Stimulated activated CD8-positive, alpha-beta memory T cell treated with anti-CD3 and anti-CD28 coated beads, Interleukin-15, amount 100 ng/mL, for 4 hours (primary cell): ENCODE data around the gene ADGRB2.

Experiments
- DNase-seq, 2 donors: peaks; one replicate each; pipeline ENCODE4 v3.0.0-alpha.2; 2020; ENCODE audit warnings: low read depth in 2 of 2

ADGRB2 gene

DNA sequence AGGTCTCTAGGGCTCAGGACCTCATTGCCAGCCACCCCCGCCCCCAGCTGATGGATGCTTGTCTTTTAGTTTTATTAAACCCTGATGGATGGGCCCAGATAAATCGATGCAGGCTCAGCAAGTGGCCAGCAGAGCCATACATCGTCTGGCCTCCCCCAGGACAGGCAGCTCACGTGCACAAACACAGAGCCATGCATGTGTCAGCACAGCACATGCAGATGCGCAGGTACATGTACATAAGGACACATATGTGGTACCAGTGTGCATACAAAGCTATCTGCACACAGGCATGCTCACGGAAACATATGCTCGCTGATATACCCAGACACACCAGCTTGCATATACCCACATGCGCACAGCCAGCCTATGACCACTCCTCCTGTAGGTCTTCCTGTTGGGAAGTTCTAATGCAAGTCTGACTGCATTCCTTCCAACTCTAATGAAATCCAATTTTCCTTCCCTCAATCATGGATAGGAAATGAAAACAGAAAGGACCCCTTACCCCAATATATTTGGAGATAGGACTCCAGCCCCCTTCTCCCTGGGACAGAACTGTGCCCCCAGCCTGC is 61.2 kb downstream of the ADGRB2 start:
- no peak for DNase-seq

DNA sequence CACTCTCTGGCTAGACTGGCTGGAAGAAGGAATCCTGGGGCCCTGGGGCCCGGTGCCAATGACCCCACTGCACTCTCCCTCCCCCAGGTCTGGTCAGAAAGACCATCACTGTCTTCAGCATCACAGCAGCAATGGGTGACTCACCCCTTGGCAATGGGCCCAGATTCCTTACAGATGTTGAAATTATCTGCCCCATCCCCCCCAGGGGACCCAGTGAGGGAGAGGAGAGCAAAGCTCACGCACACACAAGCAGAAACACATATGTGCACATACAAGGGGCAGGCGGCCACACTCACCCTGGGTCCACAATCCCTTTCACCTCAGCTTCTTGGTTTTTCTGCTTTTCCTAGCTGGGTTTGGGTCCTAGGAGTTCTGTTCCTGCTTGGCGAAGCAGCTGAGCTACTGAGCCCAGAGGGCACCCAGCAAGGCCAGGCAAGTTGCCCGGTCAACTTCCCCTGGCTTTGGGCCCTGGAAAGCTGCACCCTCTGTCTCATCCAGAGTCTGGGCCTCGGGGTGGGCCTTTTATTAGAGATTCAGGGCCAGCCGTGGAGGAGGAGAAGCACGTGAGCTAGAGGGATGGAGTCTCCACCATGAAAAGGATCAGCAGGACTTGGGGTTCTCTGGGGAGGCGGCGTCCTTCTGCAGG is 62.9 kb downstream of the ADGRB2 start:
- no peak for DNase-seq

DNA sequence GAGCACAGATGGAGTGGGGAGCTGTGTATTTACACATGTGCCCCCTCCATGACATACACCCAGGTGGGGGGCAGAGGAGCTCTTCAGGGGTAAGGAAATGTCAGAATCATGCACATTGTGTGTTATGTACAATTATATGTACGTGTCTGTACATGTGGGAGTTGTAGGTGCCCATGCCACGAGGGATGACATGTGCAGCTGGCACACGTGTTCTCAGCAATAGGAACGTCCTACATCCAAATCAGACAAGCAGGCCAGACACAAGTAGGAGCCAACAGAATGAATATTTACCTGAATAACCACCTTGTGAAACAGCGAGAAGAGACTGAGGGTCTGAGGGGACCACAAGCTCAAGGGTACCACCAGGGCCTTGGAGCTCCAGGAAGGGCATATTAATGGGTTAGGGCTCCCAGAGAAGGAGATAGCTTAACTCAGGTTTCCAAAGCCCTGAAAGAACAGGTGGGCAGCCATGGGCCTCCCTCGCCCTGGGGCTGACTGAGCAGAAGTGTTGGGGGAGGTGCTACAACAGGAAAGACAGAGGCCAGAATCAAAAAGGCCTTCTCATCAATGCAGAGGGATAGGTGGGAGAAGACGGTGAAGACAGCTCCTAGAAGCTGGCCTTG is 63.6 kb downstream of the ADGRB2 start:
- DNase-seq = no peak

DNA sequence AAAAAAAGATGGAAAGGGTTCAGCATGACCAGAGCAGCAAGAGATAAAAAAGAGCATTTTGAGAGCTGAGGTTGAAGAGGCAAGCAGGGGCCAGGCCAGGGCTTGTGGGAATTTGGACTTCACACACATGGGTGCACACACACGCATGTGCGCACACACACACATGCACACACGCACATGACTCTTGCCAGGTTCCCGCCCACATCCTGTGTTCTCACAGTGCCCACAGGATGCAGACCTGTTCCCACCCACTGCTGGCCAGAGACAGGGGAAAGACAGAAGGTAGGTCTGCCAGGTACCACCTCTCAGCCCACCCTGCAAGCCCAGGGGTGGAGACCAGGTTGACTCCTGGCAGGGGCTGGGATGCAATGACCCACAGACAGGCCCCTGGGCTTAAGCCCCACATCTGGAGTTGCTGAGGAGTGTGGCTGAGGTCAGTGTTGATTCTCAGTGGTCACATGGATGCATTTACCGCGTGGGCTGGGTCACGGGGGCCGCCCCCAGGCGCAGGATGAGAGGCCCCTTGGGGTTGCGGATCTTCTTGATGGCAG is 64.7 kb downstream of the ADGRB2 start:
- DNase-seq = no peak

DNA sequence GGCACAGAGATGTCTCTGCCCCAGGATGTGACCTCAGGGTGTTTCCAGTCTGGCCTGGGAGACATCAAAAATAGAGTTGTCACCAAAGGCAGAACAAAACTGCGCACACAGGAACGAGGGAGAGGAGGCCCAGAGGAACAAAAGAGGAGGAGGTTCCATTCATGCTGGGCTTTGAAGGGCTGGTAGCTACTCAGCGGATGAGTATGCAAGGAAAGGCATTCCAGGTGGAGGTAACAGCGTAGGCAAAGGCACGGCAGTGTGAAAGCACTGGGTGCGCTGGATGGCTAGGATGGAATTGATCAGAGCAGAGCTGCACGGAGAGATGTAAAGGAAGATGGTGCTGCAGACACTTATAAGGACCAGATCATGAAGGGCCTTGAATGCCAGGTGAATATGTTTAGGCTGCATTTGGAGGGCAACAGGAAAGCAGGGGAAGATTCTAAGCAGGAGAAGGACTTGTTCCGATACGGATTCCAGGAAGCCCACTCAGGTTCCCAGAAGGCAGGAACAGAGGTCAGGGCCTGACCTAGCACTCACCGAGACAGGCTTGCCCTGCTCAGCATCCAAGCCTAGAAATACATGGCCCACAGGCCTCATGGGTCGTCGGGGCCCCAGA is 66.7 kb downstream of the ADGRB2 start:
- DNase-seq = no peak

DNA sequence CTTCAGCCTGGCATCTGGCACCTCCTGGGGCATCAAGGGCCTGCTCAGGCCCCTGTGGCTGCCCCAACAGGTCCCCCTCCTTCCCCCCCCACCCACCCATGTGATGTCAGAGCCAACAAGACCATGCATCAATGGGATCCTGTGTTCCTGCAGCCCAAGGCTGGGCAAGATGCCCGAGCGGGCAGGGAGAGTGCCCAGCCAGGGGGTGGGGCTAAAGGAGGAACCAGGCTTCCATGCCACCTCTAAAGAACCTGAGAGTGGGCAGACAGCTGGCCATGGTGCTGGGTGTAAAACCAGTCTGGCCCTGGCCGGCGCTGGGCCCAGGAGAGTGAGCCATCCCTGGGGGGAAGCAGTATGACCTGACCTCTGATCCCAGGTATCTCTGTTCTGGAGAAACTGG is 67.9 kb downstream of the ADGRB2 start:
- DNase-seq = no peak

DNA sequence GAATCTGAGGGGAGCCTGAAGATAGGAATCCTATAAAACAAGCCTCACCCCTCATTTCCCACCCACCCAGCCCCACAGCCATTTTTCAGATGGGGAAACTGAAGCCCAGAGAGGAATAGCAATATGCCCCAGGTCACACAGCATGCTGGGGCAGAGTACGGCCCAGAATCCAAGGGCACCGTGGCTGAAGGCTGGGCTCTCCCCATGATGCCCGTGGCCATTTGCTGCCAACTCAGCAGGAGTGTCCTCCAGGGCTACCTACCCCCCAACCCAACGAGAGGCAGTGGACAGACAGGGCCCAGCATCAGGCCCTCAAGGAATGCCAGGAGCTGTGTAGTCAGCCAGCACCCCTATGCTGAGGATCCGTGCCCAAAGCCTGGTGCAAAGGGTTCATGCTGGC is 68.8 kb downstream of the ADGRB2 start:
- no peak for DNase-seq

DNA sequence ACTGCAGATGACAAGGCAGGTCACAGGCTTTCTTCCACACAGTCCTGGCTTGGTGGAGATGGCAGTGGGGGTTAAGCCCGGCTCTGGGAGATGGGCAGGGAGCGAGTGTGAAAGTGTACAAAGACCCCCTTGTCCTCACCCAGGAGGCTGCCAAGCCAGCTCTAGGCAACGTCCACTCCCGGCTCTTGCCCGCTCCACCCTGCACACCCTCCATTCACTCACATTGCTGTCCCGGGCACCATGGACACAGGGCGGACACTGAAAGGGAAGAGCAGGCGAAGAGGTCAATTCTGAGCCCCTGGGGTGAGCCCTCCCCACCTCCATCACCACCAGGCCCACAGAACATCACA is 69.2 kb downstream of the ADGRB2 start:
- DNase-seq = no peak

DNA sequence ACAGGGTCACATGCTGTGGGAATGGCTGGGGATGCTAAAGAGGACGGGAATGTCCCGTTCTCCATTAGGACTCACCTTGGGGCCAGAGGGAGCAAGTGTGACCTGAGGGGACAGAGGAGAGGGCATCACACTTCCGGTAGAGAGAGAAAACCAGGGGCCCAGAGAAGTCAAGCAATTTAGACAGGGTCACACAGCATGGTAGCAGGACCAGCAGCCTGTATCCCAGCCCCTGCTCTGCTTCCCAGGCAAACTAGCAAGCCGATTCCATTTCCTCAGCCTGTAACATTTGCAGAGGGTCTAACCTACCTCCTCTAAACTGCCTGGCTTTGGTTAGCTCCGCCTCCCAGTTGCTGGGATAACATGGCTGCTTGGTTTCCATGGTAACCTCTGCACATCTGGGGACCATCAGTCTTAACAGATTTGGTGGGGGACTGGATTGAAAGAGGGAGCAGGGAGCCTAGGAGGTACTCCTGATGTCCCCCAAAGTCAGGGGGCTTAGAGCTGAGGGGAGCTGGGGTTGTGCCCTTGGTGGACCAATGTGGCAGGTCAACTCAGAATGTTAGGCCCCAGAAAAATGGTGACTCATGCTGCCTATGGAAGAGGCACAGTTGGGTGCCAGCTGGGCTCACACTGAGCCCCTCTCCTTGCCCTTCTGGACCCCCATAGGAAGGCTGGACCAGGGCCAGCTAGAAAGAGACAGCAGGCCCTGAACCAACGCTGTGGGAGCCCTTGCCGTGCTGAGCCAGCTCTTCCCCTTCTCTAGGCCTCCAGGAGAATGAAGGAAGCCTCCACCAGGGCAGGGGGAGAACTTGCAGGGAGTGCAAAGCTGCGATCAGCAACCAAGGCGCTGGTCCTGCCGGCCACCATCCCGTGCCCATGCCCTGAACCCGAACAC is 69.8 kb downstream of the ADGRB2 start:
- DNase-seq = no peak

DNA sequence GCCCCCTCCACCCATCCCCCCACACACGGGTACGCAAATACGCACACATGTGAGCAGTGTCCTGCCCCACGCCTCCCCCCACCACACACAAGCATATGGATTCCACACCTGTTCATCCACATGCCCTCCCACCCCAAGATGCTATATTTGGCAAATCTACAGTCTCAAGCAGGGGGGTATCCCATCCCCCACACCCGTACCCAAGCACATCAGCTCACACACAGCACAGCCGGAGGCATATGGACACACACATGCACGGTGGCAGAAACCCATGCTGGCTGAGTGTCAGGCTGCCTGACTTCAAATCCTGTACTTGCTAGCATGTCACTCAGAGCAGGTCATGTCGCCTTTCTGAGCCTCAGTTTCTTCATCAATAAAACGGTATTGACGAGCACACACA is 70.9 kb downstream of the ADGRB2 start:
- no peak for DNase-seq

DNA sequence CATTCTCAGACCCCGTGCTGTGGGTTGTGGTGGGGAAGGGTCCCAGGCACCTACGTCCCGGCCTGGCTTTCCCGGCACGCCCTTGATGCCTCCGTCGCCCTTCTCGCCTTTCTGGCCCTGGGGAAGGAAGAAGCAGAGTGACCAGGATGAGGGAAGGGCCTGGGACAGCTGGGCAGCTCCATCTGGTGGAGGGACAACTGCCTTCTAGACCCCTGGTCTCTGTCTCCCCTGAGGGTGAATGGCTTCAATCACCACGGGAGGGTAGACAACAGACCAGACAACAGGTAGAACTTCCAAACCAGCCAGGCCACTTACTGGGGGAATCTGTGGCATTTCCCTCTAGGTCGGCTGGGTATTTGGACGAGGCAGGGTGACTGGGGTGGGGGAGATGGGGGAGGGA is 72.2 kb downstream of the ADGRB2 start:
- DNase-seq = no peak

DNA sequence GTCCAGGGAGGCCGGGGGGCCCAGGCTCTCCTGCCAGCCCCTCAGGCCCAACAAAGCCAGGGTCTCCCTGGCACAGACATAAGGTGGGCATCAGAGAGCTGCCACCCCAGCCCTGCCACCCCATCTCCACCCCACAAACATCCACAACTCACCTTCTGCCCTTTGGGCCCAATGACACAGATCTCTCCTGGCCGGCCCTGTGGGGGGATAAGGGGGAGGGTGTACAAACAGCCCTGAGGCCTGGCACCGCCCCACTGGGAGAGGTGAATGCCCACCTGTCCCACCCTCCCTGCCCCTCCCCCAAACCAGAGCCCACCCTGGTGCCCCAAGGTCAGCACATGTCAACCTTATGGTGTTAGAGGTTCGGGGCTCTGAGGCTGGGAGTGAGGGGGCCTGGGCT is 72.7 kb downstream of the ADGRB2 start:
- DNase-seq = no peak

DNA sequence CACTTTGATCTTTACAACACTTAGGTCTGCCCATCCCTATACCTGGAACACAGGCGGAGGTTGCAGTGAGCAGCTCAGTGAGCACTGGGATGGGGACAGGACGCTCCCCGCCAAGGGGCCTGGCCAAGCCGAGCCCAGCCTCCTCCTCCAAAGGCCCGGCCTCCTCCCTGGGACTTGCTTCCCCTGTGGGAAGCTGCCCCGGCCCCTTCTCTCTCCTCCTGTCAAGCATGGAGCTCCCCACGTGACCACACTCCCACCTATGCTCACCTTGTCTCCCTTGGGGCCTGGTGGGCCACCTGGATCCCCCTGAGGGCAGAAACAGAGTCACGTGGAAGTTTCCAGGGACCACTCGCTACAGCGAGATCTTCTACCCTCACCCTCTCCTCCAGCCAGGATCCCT is 73.2 kb downstream of the ADGRB2 start:
- no peak for DNase-seq

DNA sequence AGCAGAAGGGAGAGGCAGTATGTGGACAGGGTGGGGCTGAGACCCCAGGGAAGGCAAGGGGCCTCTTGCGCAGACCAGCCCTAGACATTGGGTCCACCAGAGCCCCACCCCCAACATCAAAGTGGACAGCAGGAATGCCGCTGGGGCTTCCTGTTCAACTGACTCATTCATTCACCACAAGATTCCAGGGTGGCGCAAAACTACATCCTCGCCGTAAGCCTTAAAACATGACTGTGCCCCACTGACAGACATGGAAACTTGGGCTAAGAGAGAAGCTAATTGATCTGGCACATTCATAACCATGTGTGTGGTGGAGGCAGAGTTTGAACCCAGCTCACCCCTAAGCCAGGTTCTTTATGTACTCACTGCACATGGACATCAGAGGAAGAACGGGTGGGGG is 74.3 kb downstream of the ADGRB2 start:
- DNase-seq = no peak

DNA sequence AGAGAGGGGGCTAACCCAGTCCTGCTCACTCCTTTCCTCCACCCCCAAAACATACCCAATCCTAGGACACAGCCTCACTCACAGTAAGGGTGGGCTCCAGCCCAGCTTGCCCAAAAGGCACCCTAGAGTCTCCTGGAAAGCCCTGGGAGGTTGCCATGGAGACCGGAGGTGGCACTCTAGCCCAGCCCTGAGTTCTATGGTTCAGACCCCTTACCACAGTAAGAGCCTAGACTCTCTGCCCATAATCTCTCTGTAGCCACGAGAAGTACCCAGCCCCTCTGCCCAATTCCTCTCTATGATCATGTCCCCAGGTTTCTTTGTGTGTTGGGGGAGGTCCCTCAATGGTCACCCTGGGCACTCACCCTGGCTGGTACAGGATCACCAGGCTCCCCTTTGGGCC is 74.8 kb downstream of the ADGRB2 start:
- DNase-seq = no peak

DNA sequence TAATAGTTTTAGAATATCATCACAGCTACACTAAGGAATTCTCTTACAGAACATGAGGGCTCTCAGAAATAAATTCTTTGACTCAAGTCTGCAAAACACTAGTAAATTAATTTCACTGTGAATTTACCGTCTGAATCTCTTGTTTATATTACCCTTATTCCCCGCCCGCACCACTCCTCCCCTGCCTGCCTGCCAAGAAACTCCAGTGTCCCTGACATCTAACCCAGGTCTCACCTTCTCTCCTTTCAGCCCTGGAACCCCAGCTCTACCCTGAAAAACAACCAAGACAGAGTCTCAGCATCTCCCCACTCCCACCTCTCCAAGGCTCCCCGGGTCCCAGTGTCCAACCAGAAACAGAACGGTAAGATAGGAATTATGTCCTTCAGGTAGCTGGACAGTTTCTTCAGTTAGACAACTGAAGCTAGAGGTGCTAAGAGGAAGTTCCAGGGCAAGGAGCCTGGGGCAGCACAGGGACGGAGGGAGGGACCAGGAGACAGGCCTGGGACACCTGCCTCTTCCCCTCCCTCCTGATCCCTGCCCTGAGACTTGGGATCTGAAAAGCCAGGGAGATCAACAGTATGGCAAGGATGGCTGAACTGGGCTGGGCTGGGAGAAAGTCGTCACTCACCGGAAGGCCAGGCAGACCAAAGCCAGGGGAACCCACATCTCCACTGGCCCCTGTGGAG is 75.8 kb downstream of the ADGRB2 start:
- no peak for DNase-seq

DNA sequence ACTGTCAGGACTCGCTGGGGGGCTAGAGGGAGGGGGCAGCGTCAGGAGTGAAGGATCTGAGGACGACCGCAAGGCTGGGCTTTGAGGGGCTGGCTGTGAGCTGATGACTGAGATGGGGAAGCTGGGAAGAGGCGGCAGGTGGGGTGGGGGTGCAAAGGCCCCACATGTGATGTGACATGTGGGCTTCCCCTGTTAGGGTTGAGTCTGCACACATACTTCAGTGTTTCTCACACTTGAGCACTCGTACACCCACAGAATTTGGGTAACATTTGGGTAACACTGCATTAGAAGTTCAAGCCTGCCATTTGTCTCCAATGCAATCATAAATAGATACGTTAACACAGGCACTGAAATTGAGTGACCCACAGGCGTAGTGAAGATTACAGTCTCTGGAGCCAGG is 76.5 kb downstream of the ADGRB2 start:
- no peak for DNase-seq

DNA sequence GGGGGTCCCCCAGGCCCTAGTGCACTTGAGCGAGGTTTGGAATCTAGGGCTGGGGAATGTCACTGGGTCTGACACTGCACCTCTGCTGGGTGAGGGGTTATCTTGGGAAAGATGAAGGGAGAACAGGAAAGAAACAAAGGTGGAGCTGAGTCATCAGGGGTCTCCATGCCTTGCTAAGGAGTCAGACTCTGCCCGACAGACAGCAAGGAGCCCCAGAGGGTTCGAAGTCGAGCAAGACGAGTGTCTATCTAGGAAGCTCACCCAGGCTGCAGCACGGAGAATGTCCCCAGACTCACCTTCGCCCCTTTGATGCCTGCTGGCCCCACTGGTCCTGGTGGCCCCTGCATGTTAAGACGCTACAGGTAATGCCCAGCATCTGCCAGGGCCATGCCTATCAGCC is 78.3 kb downstream of the ADGRB2 start:
- no peak for DNase-seq

DNA sequence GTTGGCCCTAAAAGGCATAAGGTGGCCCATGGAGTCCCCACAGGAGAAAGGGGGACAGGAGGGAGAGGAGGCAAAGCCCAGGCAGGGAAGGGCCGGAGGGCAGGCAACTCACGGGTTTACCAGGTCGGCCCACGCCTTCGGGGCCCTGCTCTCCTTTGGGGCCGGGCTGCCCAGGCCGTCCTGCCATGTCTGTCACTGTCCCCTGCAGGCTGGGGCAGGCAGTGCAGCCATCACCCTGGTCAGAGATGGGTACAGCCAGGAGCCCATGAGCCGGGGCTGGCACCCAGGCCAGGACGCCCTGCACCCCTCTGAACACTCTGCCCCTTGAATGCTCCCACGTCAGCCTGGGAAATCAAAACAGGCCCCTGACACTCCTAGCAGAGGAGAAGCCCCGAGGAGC is 80.1 kb downstream of the ADGRB2 start:
- no peak for DNase-seq

DNA sequence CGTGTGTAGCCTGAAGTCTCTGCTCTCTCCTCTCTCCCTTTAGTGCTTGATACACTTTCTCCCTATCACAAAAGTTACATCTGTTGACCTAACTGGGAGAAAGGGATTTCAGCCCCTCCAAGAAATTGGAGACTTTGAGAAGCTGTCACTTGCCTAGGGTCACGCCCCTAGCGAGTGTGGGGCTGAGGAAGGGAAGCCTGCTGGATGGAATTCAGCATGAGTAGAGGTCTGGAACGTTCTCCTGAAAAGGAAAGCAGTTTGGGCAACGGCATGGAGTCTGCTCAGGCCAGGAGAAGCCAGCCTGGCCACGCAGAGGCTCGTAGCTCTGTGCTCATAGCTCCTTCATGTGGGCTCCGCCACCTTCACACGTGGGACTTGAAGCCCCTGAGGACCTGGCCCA is 82.7 kb downstream of the ADGRB2 start:
- DNase-seq = no peak

DNA sequence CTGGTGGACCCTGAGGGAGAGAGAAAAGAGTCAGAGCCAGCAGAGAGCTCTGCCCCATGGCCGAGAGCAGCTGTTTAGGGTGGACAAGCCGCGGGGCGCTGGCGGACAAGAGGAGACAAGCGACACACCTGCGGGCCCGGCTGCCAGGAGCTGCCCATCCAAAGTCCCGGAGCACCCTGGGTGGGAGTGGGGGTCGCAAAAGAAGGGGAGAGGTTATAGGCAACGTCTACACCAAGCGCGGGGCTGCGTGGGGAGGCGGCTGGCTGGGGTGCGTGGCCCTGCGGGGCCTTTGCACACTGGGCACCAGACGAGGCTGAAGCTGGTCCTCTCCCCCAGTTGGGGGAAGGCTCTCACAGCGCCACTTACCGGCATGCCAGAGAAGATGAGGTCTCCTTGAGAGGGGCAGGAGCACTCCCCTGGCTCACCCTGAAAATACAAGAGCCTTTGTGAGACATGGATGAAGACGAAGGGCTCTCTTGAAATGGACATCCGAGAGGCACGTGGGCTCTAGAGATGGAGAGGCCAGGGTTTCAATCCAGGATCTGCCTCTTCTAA is 84.4 kb downstream of the ADGRB2 start:
- DNase-seq = no peak
